Keratinocyte (primary cell): ENCODE results near the gene SND1. TPM values are rescaled to one million over a fixed set of nuclear protein-coding genes. Genes with fewer than 3 reads are reported as not detected.

Experiments
- DNase-seq: peaks from one replicate; pipeline ENCODE4 v3.0.0-alpha.2; 2011; ENCODE audit warnings: low read depth, missing footprints, low spot score
- FAIRE-seq: peaks from 2 replicates; lab custom pipeline; 2011; peaks lifted over from hg19 to GRCh38; lab: Jason Lieb, UNC
- H2AFZ ChIP-seq: 2 replicates; pipeline ENCODE4 v1.6.0; 2012; ENCODE audit warnings: low read length, control low read depth, inconsistent platforms; ENCODE audit not compliant: control insufficient read depth
- H3K27ac ChIP-seq: 2 replicates; pipeline ENCODE4 v1.5.1; 2011; ENCODE audit warnings: low read length; ENCODE audit not compliant: control insufficient read depth, insufficient read depth
- H3K27me3 ChIP-seq: 3 replicates; pipeline ENCODE4 v1.6.0; 2011; ENCODE audit warnings: low read length; ENCODE audit not compliant: control insufficient read depth, insufficient read depth; ENCODE audit errors: extremely low read depth
- H3K36me3 ChIP-seq, 2 experiments: 2 replicates in 1 of 2; 3 replicates in 1 of 2; pipeline ENCODE4 v1.5.1; 2011; ENCODE audit warnings: low read length in 2 of 2, mild to moderate bottlenecking in 1 of 2; ENCODE audit not compliant: control insufficient read depth in 2 of 2, insufficient read depth in 2 of 2; ENCODE audit errors: extremely low read depth in 1 of 2
- H3K4me1 ChIP-seq: 3 replicates; pipeline ENCODE4 v1.5.1; 2011; ENCODE audit warnings: low read length; ENCODE audit not compliant: control insufficient read depth, insufficient read depth; ENCODE audit errors: extremely low read depth
- H3K4me2 ChIP-seq: 3 replicates; pipeline ENCODE4 v1.6.0; 2011; ENCODE audit warnings: low read depth, low read length; ENCODE audit not compliant: control insufficient read depth, insufficient read depth; ENCODE audit errors: extremely low read depth
- H3K4me3 ChIP-seq, 3 experiments: fragments of 200-600 bp in 1 of 3; sonication (generic) in 1 of 3; 2 replicates in 2 of 3; 3 replicates in 1 of 3; pipeline ENCODE4 v1.5.1; 2011 to 2016; ENCODE audit warnings: low read length in 3 of 3, mild to moderate bottlenecking in 3 of 3, control low read depth in 2 of 3, inconsistent platforms in 1 of 3, low read depth in 1 of 3, mixed read lengths in 1 of 3, mixed run types in 1 of 3, moderate library complexity in 1 of 3; ENCODE audit not compliant: control insufficient read depth in 2 of 3, insufficient read depth in 2 of 3; ENCODE audit errors: extremely low read depth in 1 of 3
- H3K79me2 ChIP-seq: 2 replicates; pipeline ENCODE4 v1.6.0; 2012; ENCODE audit warnings: low read length; ENCODE audit not compliant: control insufficient read depth, insufficient read depth
- H3K9ac ChIP-seq: 3 replicates; pipeline ENCODE4 v1.6.0; 2011; ENCODE audit warnings: low read length; ENCODE audit not compliant: control insufficient read depth, insufficient read depth; ENCODE audit errors: extremely low read depth
- H3K9me1 ChIP-seq: 3 replicates; pipeline ENCODE4 v1.6.0; 2011; ENCODE audit warnings: low read length; ENCODE audit not compliant: control insufficient read depth, insufficient read depth; ENCODE audit errors: extremely low read depth
- H3K9me3 ChIP-seq: 2 replicates; pipeline ENCODE4 v1.5.1; 2012; ENCODE audit warnings: low read depth, low read length; ENCODE audit not compliant: control insufficient read depth
- H4K20me1 ChIP-seq: 3 replicates; pipeline ENCODE4 v1.6.0; 2011; ENCODE audit warnings: low read length; ENCODE audit not compliant: control insufficient read depth, insufficient read depth; ENCODE audit errors: extremely low read depth
- EZH2 ChIP-seq: IDR thresholded peaks from one replicate; pipeline ENCODE4 v1.6.1; 2012; ENCODE audit warnings: inconsistent platforms, mild to moderate bottlenecking, low read length, moderate library complexity
- dilution Hi-C: fragments of 300-500 bp; cut with MboI; formaldehyde crosslinking; loops from one replicate; pipeline ENCODE4 v1.7.0; 2020; ENCODE audit warnings: low sequenced_read_pairs; ENCODE audit not compliant: extremely low pct_ligation_motif_present
- polyA plus RNA-seq, 5 experiments: library from polyadenylated mRNA; depleted of rRNA in 3 of 5; stranded (reverse) in 3 of 5; stranded (forward) in 1 of 5; unstranded in 1 of 5; fragments of >200 nt; gene quantifications; 1 replicate in 1 of 5; 2 replicates in 3 of 5; 3 replicates in 1 of 5; pipeline versions ENCODE4 v1.2.1 to v1.2.3, GENCODE V29; 2011 to 2012; ENCODE audit warnings: missing spikeins in 2 of 5, low read depth in 1 of 5, low replicate concordance in 1 of 5
- TF ChIP-seq, protein P1 (sequence below), 3 experiments: IDR thresholded peaks in 1 of 3; conservative IDR thresholded peaks in 1 of 3; optimal IDR thresholded peaks in 1 of 3; 2 replicates in 2 of 3; 3 replicates in 1 of 3; pipeline versions ENCODE3 to v1.5.1; 2011; ENCODE audit warnings: low read length in 3 of 3, mild to moderate bottlenecking in 3 of 3, moderate library complexity in 2 of 3, control low read depth in 1 of 3, inconsistent platforms in 1 of 3; ENCODE audit not compliant: insufficient read depth in 2 of 3; ENCODE audit errors: extremely low read depth in 1 of 3

SND1 gene
- polyA plus RNA-seq, 1 donor (not counting 4 experiments of a cell fraction or from before 2014, with no cell fraction given): 140 TPM

DNA sequence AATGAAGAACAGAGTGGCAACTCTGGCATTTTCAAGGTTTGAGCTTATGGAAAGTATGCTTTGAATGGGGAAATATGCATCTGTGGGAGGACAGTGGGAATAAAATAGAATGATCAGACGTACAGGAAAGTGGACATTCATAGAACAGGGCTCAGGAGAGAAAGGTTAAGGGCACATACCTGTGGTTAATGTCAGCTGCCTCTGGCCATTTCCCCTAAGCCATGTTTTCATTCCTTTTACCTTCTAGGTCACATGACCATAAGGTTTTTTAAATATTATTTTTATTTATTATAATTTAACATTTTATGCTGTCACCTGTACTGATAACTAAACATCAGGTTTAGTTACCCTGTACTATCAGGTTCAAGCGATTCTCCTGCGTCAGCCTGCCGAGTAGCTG, 326.4 kb downstream of the SND1 start:
- Histone ChIP-seq H3K4me1 (peaks cover 4% of the 10 kb centered on the region), H3K36me3 (peaks cover 1 to 11% of the 10 kb centered on the region in 2 experiments), H3K9me3 (peaks cover 2% of the 10 kb centered on the region), H3K4me3 (no peak overlapping the region), H3K27ac (no peak overlapping the region), H3K9ac (no peak overlapping the region), H3K4me2 (no peak overlapping the region), H3K27me3 (no peaks in the 10 kb centered on the region), H3K9me1 (peaks cover 6% of the 10 kb centered on the region), H4K20me1 (no peaks in the 10 kb centered on the region), H2AFZ (no peak overlapping the region), H3K79me2 (no peaks in the 10 kb centered on the region)
- no peak for TF ChIP-seq EZH2
- TF ChIP-seq, protein P1, sequence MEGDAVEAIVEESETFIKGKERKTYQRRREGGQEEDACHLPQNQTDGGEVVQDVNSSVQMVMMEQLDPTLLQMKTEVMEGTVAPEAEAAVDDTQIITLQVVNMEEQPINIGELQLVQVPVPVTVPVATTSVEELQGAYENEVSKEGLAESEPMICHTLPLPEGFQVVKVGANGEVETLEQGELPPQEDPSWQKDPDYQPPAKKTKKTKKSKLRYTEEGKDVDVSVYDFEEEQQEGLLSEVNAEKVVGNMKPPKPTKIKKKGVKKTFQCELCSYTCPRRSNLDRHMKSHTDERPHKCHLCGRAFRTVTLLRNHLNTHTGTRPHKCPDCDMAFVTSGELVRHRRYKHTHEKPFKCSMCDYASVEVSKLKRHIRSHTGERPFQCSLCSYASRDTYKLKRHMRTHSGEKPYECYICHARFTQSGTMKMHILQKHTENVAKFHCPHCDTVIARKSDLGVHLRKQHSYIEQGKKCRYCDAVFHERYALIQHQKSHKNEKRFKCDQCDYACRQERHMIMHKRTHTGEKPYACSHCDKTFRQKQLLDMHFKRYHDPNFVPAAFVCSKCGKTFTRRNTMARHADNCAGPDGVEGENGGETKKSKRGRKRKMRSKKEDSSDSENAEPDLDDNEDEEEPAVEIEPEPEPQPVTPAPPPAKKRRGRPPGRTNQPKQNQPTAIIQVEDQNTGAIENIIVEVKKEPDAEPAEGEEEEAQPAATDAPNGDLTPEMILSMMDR (optimal IDR thresholded peaks at IDR 0.05 in 1 of 3, IDR thresholded peaks at IDR 0.05 in 1 of 3, conservative IDR thresholded peaks at IDR 0.05 in 1 of 3; ENCODE audit: extremely low read depth in 1 of 3, insufficient read depth in 2 of 3, low read length in 3 of 3): no peak
- DNase-seq (no peak), FAIRE-seq (no peak)
- dilution Hi-C loops: no loop called here

DNA sequence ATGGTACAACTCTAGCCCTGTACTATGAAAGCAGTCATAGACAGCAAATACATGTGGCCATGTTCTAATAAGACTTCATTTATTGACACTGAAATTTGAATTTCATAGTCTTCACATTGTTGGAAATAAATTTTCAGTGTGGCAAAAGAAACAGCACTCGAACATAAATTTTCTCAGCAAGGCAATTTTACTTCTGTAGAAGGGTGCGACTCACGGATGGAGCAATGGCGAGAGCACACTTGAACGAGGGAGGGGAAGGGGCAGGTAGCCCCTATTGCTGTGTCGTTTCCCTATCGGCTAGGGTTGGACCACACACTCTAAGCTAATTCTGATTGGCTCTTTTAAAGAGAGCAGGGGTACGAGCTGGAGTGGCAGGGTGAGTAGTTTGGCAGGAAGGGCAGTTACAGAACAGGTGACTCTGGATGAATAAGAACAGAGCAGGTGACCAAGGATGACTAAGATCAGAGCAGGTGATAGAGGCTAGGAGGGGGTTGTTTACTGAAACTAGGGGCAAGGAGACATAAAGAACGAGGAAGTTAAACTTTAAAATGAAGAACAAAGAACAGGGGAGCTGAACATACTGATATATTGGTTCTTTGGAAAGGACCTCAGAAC, 327.2 kb downstream of the SND1 start:
- dilution Hi-C loops: no loop called here
- no peak for TF ChIP-seq EZH2
- TF ChIP-seq, protein P1 (optimal IDR thresholded peaks at IDR 0.05 in 1 of 3, IDR thresholded peaks at IDR 0.05 in 1 of 3, conservative IDR thresholded peaks at IDR 0.05 in 1 of 3; ENCODE audit: extremely low read depth in 1 of 3, insufficient read depth in 2 of 3, low read length in 3 of 3): no peak

More for the DNA sequence above, 327.2 kb downstream of the SND1 start:
- H3K36me3 ChIP-seq: peaks cover 1 to 11% of the 10 kb centered on the region in 2 experiments
- no peak for DNase-seq
- no peaks in the 10 kb centered on the region for H3K27me3 ChIP-seq
- peaks cover 6% of the 10 kb centered on the region for H3K9me1 ChIP-seq
- H3K4me2 ChIP-seq: no peak overlapping the region
- FAIRE-seq: no peak
- no peaks in the 10 kb centered on the region for H3K79me2 ChIP-seq
- no peak overlapping the region for H3K27ac ChIP-seq
- no peak overlapping the region for H3K9ac ChIP-seq
- peaks cover 2% of the 10 kb centered on the region for H3K9me3 ChIP-seq
- H4K20me1 ChIP-seq: no peaks in the 10 kb centered on the region
- H3K4me1 ChIP-seq: peaks cover 4% of the 10 kb centered on the region
- H3K4me3 ChIP-seq: no peak overlapping the region
- no peak overlapping the region for H2AFZ ChIP-seq
